HEK293 (cell line): ENCODE results near the gene ARID1A.
A peak's percentile ranks its signal among the peaks of the same experiment; 100 is the strongest.

Experiments used
- GFI1B ChIP-seq: fragments of 450-650 bp; formaldehyde crosslinking; IDR thresholded peaks from 2 replicates; pipeline ENCODE4 v1.5.1; 2016; ENCODE audit warnings: missing biosample characterization, missing genetic modification characterization
- GLIS1 ChIP-seq: fragments of 450-650 bp; formaldehyde crosslinking; IDR thresholded peaks from 2 replicates; pipeline ENCODE4 v1.5.1; 2016; ENCODE audit warnings: missing biosample characterization, missing genetic modification characterization
- GLIS2 ChIP-seq: fragments of 450-650 bp; formaldehyde crosslinking; IDR thresholded peaks from 2 replicates; pipeline ENCODE4 v1.5.1; 2016; ENCODE audit warnings: missing biosample characterization, missing genetic modification characterization
- KLF10 ChIP-seq: fragments of 450-650 bp; IDR thresholded peaks from 2 replicates; pipeline ENCODE4 v1.5.1; 2018; ENCODE audit warnings: missing biosample characterization, mild to moderate bottlenecking, missing genetic modification characterization
- KLF16 ChIP-seq: fragments of 450-650 bp; formaldehyde crosslinking; IDR thresholded peaks from 2 replicates; pipeline ENCODE4 v1.5.1; 2017; ENCODE audit warnings: missing biosample characterization, missing genetic modification characterization
- OSR2 ChIP-seq: fragments of 450-650 bp; formaldehyde crosslinking; IDR thresholded peaks from 2 replicates; pipeline ENCODE4 v1.5.1; 2016; ENCODE audit warnings: missing biosample characterization, missing genetic modification characterization
- PBX3 ChIP-seq: sonication (generic); formaldehyde crosslinking; IDR thresholded peaks from 2 replicates; pipeline ENCODE4 v1.8.1; 2022; ENCODE audit warnings: mild to moderate bottlenecking, moderate library complexity, missing genetic modification reagents
- PRDM10 ChIP-seq: fragments of 450-650 bp; formaldehyde crosslinking; IDR thresholded peaks from 2 replicates; pipeline ENCODE4 v1.5.1; 2016; ENCODE audit warnings: missing biosample characterization, missing genetic modification characterization
- PRDM6 ChIP-seq: fragments of 450-650 bp; formaldehyde crosslinking; IDR thresholded peaks from 2 replicates; pipeline ENCODE4 v1.5.1; 2017; ENCODE audit warnings: missing biosample characterization, missing genetic modification characterization
- SCRT2 ChIP-seq: fragments of 450-650 bp; formaldehyde crosslinking; IDR thresholded peaks from 2 replicates; pipeline ENCODE4 v1.5.1; 2016; ENCODE audit warnings: missing biosample characterization, missing genetic modification characterization
- SP2 ChIP-seq: fragments of 450-650 bp; formaldehyde crosslinking; IDR thresholded peaks from 2 replicates; pipeline ENCODE4 v1.5.1; 2016; ENCODE audit warnings: missing biosample characterization, missing genetic modification characterization
- SP3 ChIP-seq: fragments of 450-650 bp; formaldehyde crosslinking; IDR thresholded peaks from 2 replicates; pipeline ENCODE4 v1.5.1; 2016; ENCODE audit warnings: missing biosample characterization, missing genetic modification characterization
- TRIM28 ChIP-seq: IDR thresholded peaks from 2 replicates; pipeline ENCODE4 v1.6.1; 2011; ENCODE audit warnings: low read length, control low read depth, borderline replicate concordance
- YY1 ChIP-seq: fragments of 450-650 bp; formaldehyde crosslinking; IDR thresholded peaks from 2 replicates; pipeline ENCODE4 v1.5.1; 2018; ENCODE audit warnings: missing biosample characterization, missing genetic modification characterization
- ZFHX2 ChIP-seq: fragments of 450-650 bp; formaldehyde crosslinking; conservative IDR thresholded peaks from 2 replicates; pipeline ENCODE4 v1.5.1; 2016; ENCODE audit warnings: missing biosample characterization, missing genetic modification characterization
- ZNF140 ChIP-seq: fragments of 450-650 bp; formaldehyde crosslinking; IDR thresholded peaks from 2 replicates; pipeline ENCODE4 v1.5.1; 2016; ENCODE audit warnings: missing biosample characterization, missing genetic modification characterization
- ZNF19 ChIP-seq: fragments of 450-650 bp; formaldehyde crosslinking; IDR thresholded peaks from 2 replicates; pipeline ENCODE4; 2016; ENCODE audit warnings: missing biosample characterization, missing genetic modification characterization, low read depth
- ZNF214 ChIP-seq: fragments of 450-650 bp; formaldehyde crosslinking; IDR thresholded peaks from 2 replicates; pipeline ENCODE4 v1.5.1; 2017; ENCODE audit warnings: missing biosample characterization, mild to moderate bottlenecking, missing genetic modification characterization, borderline replicate concordance
- ZNF23 ChIP-seq: fragments of 450-650 bp; formaldehyde crosslinking; IDR thresholded peaks from 2 replicates; pipeline ENCODE4 v1.5.1; 2016; ENCODE audit warnings: missing biosample characterization, missing genetic modification characterization, borderline replicate concordance
- ZNF248 ChIP-seq: fragments of 450-650 bp; formaldehyde crosslinking; IDR thresholded peaks from 2 replicates; pipeline ENCODE4 v1.5.1; 2017; ENCODE audit warnings: missing biosample characterization, missing genetic modification characterization
- ZNF266 ChIP-seq: fragments of 450-650 bp; formaldehyde crosslinking; IDR thresholded peaks from 2 replicates; pipeline ENCODE4 v1.5.1; 2016; ENCODE audit warnings: missing biosample characterization, missing genetic modification characterization, low read depth
- ZNF362 ChIP-seq: fragments of 450-650 bp; formaldehyde crosslinking; IDR thresholded peaks from 2 replicates; pipeline ENCODE4 v1.5.1; 2016; ENCODE audit warnings: missing biosample characterization, missing genetic modification characterization
- ZNF510 ChIP-seq: fragments of 450-650 bp; formaldehyde crosslinking; IDR thresholded peaks from 2 replicates; pipeline ENCODE4 v1.5.1; 2018; ENCODE audit warnings: mild to moderate bottlenecking, missing genetic modification characterization, missing biosample characterization; ENCODE audit not compliant: insufficient replicate concordance
- ZXDB ChIP-seq: fragments of 450-650 bp; formaldehyde crosslinking; IDR thresholded peaks from 2 replicates; pipeline ENCODE4 v1.5.1; 2016; ENCODE audit warnings: missing biosample characterization, missing genetic modification characterization

Gene ARID1A

GRCh38 chr1:26786437-26787380, 90.9 kb downstream of the ARID1A start (continued):
- peak; percentile 45; the same call in 1 of the 2 replicates for TF ChIP-seq GLIS2 (tag by site-specific recombination)
- TF ChIP-seq ZXDB (tag by site-specific recombination) = peak; percentile 24
- no peak for TF ChIP-seq PRDM6 (tag by site-specific recombination)
- peak; percentile 51 for TF ChIP-seq SP2 (tag by site-specific recombination)
- TF ChIP-seq ZNF248 (tag by site-specific recombination) = no peak
- 0 out of 2 replicates have a peak, but pooled peaks have one; percentile 32 for TF ChIP-seq SP3 (tag by site-specific recombination)
- no peak for TF ChIP-seq SCRT2 (tag by site-specific recombination)
- TF ChIP-seq ZNF140 (tag by site-specific recombination) = no peak
- TF ChIP-seq PRDM10 (tag by site-specific recombination) = peak; percentile 96
- TF ChIP-seq GLIS1 (tag by site-specific recombination) = peak; percentile 70
- TF ChIP-seq ZNF266 (tag by site-specific recombination) = peak; percentile 90; the same call in 1 of the 2 replicates
- TF ChIP-seq ZNF23 (tag by site-specific recombination) = no peak
- TF ChIP-seq KLF16 (tag by site-specific recombination) = no peak
- no peak for TF ChIP-seq YY1 (tag by site-specific recombination)
- TF ChIP-seq GFI1B = no peak
- no peak for TF ChIP-seq TRIM28
- no peak for TF ChIP-seq ZNF19 (tag by site-specific recombination)
- TF ChIP-seq ZNF362 (tag by site-specific recombination) = peak; percentile 92
- no peak for TF ChIP-seq KLF10 (tag by site-specific recombination)
- no peak for TF ChIP-seq PBX3 (CRISPR knock-in tag)
- TF ChIP-seq ZNF510 = no peak
- TF ChIP-seq OSR2 (tag by site-specific recombination) = no peak
- peak; percentile 49 for TF ChIP-seq ZFHX2 (tag by site-specific recombination)
- no peak for TF ChIP-seq ZNF214
